PC-3 (cell line): ENCODE results near the gene RSPH6A. TPM values are rescaled to one million over a fixed set of nuclear protein-coding genes. Genes with fewer than 3 reads are reported as not detected.

Experiments used
- ATAC-seq: fragments of 200-7000 bp; cut with Tn5 transposase; 2 replicates; pipeline ENCODE4 v1.9.1; 2020; ENCODE audit warnings: mild to moderate bottlenecking, moderate library complexity
- BruUV-seq: library from RNA; stranded (reverse); fragments of 400-500 nt; replicated peaks from 2 replicates; lab custom pipeline; 2021; lab: Mats Ljungman, UMichigan
- CTCF ChIA-PET: fragments of 300-600 bp; sonication (Branson Sonifier 250); formaldehyde crosslinking; loops from one replicate; lab custom pipeline; 2022; ENCODE audit warnings: antibody characterized with exemption; lab: Charles Lee
- POLR2A ChIA-PET: fragments of 300-600 bp; sonication (Branson Sonifier 250); formaldehyde crosslinking; loops from one replicate; lab custom pipeline; 2022; ENCODE audit warnings: antibody characterized with exemption; ENCODE audit not compliant: unreplicated experiment; lab: Charles Lee
- DNase-seq: peaks from one replicate; pipeline ENCODE4 v3.0.0-alpha.2; 2015
- H2AFZ ChIP-seq: fragments of 300-600 bp; sonication (generic); 2 replicates; pipeline ENCODE4 v1.6.0; 2016; ENCODE audit warnings: antibody characterized with exemption, low read length
- H3F3A ChIP-seq: fragments of 300-600 bp; sonication (generic); one replicate; pipeline ENCODE4 v1.6.0; 2017; ENCODE audit warnings: antibody characterized with exemption, low read length, control low read depth, mild to moderate bottlenecking; ENCODE audit not compliant: unreplicated experiment
- H3K27ac ChIP-seq: fragments of 300-600 bp; sonication (generic); 2 replicates; pipeline ENCODE4 v1.5.1; 2016; ENCODE audit warnings: mild to moderate bottlenecking, low read length
- H3K27me3 ChIP-seq: fragments of 300-600 bp; sonication (generic); 2 replicates; pipeline ENCODE4 v1.6.1; 2016; ENCODE audit warnings: low read length, mixed read lengths
- H3K36me3 ChIP-seq: fragments of 300-600 bp; sonication (generic); 2 replicates; pipeline ENCODE4 v1.6.1; 2016; ENCODE audit warnings: low read depth, mixed run types, low read length, mixed read lengths
- H3K4me1 ChIP-seq: fragments of 300-600 bp; sonication (generic); 2 replicates; pipeline ENCODE4 v1.5.1; 2016; ENCODE audit warnings: low read length; ENCODE audit not compliant: insufficient read depth
- H3K4me2 ChIP-seq: fragments of 300-600 bp; sonication (generic); 2 replicates; pipeline ENCODE4 v1.6.0; 2016; ENCODE audit warnings: low read length
- H3K4me3 ChIP-seq: fragments of 300-600 bp; sonication (generic); 2 replicates; pipeline ENCODE4 v1.5.1; 2016; ENCODE audit warnings: mild to moderate bottlenecking, low read length, mixed read lengths
- H3K79me2 ChIP-seq: fragments of 300-600 bp; sonication (generic); 2 replicates; pipeline ENCODE4 v1.6.1; 2017; ENCODE audit warnings: low read length, mixed read lengths
- H3K9ac ChIP-seq: fragments of 300-600 bp; sonication (generic); 2 replicates; pipeline ENCODE4 v1.6.0; 2016; ENCODE audit warnings: mild to moderate bottlenecking, low read length
- H3K9me2 ChIP-seq: fragments of 300-600 bp; sonication (generic); replicated peaks from 2 replicates; pipeline ENCODE4 v1.6.1; 2016; ENCODE audit warnings: mixed run types, low read length, mixed read lengths
- H3K9me3 ChIP-seq: fragments of 300-600 bp; sonication (generic); 2 replicates; pipeline ENCODE4 v1.6.1; 2016; ENCODE audit warnings: low read length, mixed read lengths
- H4K20me1 ChIP-seq: fragments of 300-600 bp; sonication (generic); 2 replicates; pipeline ENCODE4 v1.6.1; 2016; ENCODE audit warnings: low read length, mixed read lengths
- EZH2 ChIP-seq: fragments of 300-600 bp; sonication (generic); IDR thresholded peaks from one replicate; pipeline ENCODE4 v1.6.1; 2017; ENCODE audit warnings: antibody characterized with exemption, mild to moderate bottlenecking, low read length; ENCODE audit not compliant: unreplicated experiment
- EZH2phosphoT487 ChIP-seq: fragments of 300-600 bp; sonication (generic); IDR thresholded peaks from 2 replicates; pipeline ENCODE4 v1.6.1; 2018; ENCODE audit warnings: mild to moderate bottlenecking, antibody characterized with exemption, low read length, borderline replicate concordance
- intact Hi-C: fragments of 100-400 bp; cut with micrococcal nuclease; formaldehyde crosslinking; loops from 2 replicates; pipeline ENCODE4 v1.9.0; 2023
- total RNA-seq: library from RNA; depleted of rRNA; stranded (reverse); fragments of >200 nt; gene quantifications from 2 replicates; pipeline ENCODE4 v1.2.3, GENCODE V29; 2014
- TF ChIP-seq, protein P1 (sequence below): fragments of 300-600 bp; sonication (generic); conservative IDR thresholded peaks from 2 replicates; pipeline ENCODE4 v1.5.1; 2017; ENCODE audit warnings: antibody characterized with exemption, low read depth, mild to moderate bottlenecking, low read length

The RSPH6A gene
- total RNA-seq, 1 experiment from 2014 or later, result not detected

DNA sequence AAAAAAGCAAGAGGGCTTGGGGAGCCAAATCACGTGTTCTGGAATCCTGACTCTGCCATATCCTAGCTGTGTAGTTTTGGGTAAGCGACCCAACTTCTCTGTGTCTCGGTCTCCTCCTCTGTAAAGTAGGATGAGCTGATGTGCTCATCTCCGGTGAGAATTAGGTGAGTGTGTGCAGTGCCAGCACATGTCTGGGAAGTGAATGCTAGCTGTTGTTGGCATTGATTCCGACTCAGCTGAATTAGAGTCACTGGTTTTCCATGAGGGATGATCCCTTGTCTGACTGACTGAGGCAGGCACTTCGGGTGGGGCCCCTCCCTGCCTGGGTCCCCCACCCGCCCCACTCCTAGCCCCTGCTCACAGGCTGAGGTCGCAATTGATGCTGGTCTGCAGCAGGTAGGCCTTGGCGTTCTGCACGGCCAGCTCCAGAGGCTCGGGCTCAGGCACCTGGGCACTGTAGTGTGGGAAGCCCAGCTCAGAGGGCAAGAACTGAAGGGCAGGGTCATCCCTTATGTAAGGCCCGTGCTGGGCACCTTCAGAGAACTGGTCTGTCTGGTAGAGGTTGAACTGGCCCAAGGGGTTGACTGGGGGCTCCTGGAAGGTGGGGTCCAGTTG lies 835 bp downstream of the RSPH6A start:
- DNase-seq (no peak), ATAC-seq (no peak)
- H3K79me2 ChIP-seq, result no peaks in the 10 kb centered on the region
- CTCF ChIA-PET, result no interaction called here
- H3K9me3 ChIP-seq, result no peaks in the 10 kb centered on the region
- H3F3A ChIP-seq, result no peaks in the 10 kb centered on the region
- POLR2A ChIA-PET, result no interaction called here
- H4K20me1 ChIP-seq, result no peaks in the 10 kb centered on the region
- TF ChIP-seq, protein P1, sequence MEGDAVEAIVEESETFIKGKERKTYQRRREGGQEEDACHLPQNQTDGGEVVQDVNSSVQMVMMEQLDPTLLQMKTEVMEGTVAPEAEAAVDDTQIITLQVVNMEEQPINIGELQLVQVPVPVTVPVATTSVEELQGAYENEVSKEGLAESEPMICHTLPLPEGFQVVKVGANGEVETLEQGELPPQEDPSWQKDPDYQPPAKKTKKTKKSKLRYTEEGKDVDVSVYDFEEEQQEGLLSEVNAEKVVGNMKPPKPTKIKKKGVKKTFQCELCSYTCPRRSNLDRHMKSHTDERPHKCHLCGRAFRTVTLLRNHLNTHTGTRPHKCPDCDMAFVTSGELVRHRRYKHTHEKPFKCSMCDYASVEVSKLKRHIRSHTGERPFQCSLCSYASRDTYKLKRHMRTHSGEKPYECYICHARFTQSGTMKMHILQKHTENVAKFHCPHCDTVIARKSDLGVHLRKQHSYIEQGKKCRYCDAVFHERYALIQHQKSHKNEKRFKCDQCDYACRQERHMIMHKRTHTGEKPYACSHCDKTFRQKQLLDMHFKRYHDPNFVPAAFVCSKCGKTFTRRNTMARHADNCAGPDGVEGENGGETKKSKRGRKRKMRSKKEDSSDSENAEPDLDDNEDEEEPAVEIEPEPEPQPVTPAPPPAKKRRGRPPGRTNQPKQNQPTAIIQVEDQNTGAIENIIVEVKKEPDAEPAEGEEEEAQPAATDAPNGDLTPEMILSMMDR, result no peak
- TF ChIP-seq EZH2 (no peak), EZH2phosphoT487 (no peak)
- no peak overlapping the region for H3K9ac ChIP-seq
- no peak overlapping the region for H3K27ac ChIP-seq
- H3K9me2 ChIP-seq, result no peaks in the 10 kb centered on the region
- intact Hi-C loops, result no loop called here
- no peaks in the 10 kb centered on the region; the same call in 1 of the 2 replicates for H3K36me3 ChIP-seq
- peaks cover 7% of the 10 kb centered on the region for H3K4me1 ChIP-seq
- H3K27me3 ChIP-seq, result no peaks in the 10 kb centered on the region
- H3K4me3 ChIP-seq, result no peak overlapping the region
- BruUV-seq, result no TSS peak
- H2AFZ ChIP-seq, result no peak overlapping the region
- H3K4me2 ChIP-seq, result no peak overlapping the region

DNA sequence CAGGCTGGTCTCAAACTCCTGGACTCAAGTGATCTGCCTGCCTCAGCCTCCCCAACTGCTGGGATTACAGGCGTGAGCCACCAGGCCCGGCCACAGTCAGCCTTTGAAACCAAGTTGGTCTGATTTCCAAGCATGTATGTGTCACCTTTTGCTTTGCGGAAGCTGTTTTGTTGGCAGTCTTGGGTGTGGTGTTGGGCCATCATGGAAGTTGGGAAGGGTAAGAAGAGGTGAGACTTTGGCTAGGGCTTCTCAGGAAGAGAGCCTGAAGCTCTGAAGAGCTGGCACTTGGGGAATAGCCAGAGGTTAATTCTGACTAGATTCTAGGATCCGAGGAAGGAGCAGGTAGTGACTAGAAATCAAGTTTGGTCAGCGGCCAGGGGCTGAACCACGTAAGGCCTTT lies 2.8 kb downstream of the RSPH6A start:
- BruUV-seq, result no TSS peak
- Histone ChIP-seq H2AFZ (no peak overlapping the region), H3K36me3 (no peaks in the 10 kb centered on the region; the same call in 1 of the 2 replicates), H3K4me3 (no peak overlapping the region), H3K27ac (no peak overlapping the region), H3K9me2 (no peaks in the 10 kb centered on the region), H3F3A (no peaks in the 10 kb centered on the region), H3K27me3 (no peaks in the 10 kb centered on the region), H3K9me3 (no peaks in the 10 kb centered on the region), H3K9ac (no peak overlapping the region), H3K79me2 (no peaks in the 10 kb centered on the region), H3K4me1 (peaks cover 7% of the 10 kb centered on the region), H3K4me2 (no peak overlapping the region), H4K20me1 (no peaks in the 10 kb centered on the region)
- no peak for TF ChIP-seq EZH2phosphoT487
- intact Hi-C loops, result no loop called here
- POLR2A ChIA-PET, result interaction anchor here (0.7 kb wide), 1 partner anchor 91 kb away, joined by 6 read pairs; no protein-coding TSS in a partner anchor
- ATAC-seq, result no peak
- CTCF ChIA-PET, result no interaction called here
- DNase-seq, result no peak

DNA sequence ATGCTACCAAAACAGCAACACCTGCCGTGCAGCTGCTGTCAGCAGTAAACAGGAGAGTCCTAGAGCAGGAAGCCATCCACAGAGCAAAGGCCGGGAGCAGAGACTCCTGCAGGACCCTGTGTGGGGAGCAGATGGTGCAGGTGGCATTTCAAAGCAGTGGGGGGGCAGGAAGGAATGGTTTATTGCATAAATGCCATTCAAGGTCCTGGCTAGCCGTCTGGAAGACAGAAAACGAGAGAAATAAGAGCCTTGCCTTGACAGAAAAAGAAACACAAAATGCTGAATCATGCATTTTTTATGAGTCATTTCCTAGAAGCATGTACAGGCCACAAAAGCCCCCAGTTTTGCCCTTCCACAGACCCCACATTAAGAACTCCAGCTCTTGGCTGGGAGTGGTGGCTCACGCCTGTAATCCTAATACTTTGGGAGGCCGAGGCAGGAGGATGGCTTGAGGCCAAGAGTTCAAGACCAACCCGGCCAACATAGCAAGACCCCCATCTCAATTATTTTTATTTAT lies 5.4 kb downstream of the RSPH6A start:
- Histone ChIP-seq H4K20me1 (no peaks in the 10 kb centered on the region), H3K9me2 (no peaks in the 10 kb centered on the region), H3K79me2 (no peaks in the 10 kb centered on the region), H3K27ac (peak overlapping the region; percentile 54), H3K27me3 (no peaks in the 10 kb centered on the region), H3K9ac (no peak overlapping the region), H3F3A (no peaks in the 10 kb centered on the region), H3K36me3 (no peaks in the 10 kb centered on the region), H2AFZ (peak overlapping the region; percentile 69), H3K4me1 (peaks cover 7% of the 10 kb centered on the region), H3K4me2 (peak overlapping the region; percentile 68), H3K9me3 (no peaks in the 10 kb centered on the region), H3K4me3 (no peak overlapping the region)
- intact Hi-C loops, result no loop called here
- CTCF ChIA-PET, result no interaction called here
- DNase-seq (peak; percentile 58), ATAC-seq (peak; percentile 51)
- POLR2A ChIA-PET, result no interaction called here
- TF ChIP-seq, protein P1, result no peak
- no peak for TF ChIP-seq EZH2phosphoT487
- no peak for TF ChIP-seq EZH2
- no TSS peak for BruUV-seq
